Urinary bladder (tissue), 4 donors: Measurements from ENCODE around the gene C1orf21. TPM values are rescaled to one million over a fixed set of nuclear protein-coding genes. Genes with fewer than 3 reads are reported as not detected.
A peak's percentile ranks its signal among the peaks of the same experiment; 100 is the strongest.

Experiments used
- DNase-seq: peaks from one replicate; pipeline ENCODE4 v3.0.0-alpha.2; 2015; ENCODE audit errors: extremely low spot score
- H3K27ac ChIP-seq: one replicate; pipeline ENCODE4 v1.5.1; 2013; ENCODE audit warnings: low read depth, mild to moderate bottlenecking, moderate library complexity
- H3K36me3 ChIP-seq: one replicate; pipeline ENCODE4 v1.6.1; 2013; ENCODE audit warnings: mild to moderate bottlenecking, moderate library complexity; ENCODE audit not compliant: insufficient read depth
- H3K4me1 ChIP-seq: one replicate; pipeline ENCODE4 v1.6.1; 2013; ENCODE audit warnings: mild to moderate bottlenecking, moderate library complexity; ENCODE audit not compliant: insufficient read depth
- H3K4me3 ChIP-seq: one replicate; pipeline ENCODE4 v1.5.1; 2013; ENCODE audit warnings: low read depth, low read length
- WGBS: extraction: QIAGEN DNeasy Blood & Tissue Kit; methylation state at CpG from one replicate; pipeline ENCODE4 v1.1.7; 2013; 5-methylcytosine and 5-hydroxymethylcytosine counted together
- polyA plus RNA-seq: library from polyadenylated mRNA; stranded (reverse); fragments of 200-250 nt; gene quantifications from one replicate; pipeline ENCODE4 v1.2.3, GENCODE V29; 2013
- total RNA-seq: library from RNA; depleted of rRNA; stranded (reverse); fragments of >200 nt; gene quantifications from one replicate; pipeline ENCODE4 v1.2.3, GENCODE V29; 2014
- donor health status: healthy with polysubstance abuse.
- donor health status: healthy.

C1orf21 gene
- total and polyA plus RNA-seq, 2 donors: 67.3 to 100 TPM

DNA sequence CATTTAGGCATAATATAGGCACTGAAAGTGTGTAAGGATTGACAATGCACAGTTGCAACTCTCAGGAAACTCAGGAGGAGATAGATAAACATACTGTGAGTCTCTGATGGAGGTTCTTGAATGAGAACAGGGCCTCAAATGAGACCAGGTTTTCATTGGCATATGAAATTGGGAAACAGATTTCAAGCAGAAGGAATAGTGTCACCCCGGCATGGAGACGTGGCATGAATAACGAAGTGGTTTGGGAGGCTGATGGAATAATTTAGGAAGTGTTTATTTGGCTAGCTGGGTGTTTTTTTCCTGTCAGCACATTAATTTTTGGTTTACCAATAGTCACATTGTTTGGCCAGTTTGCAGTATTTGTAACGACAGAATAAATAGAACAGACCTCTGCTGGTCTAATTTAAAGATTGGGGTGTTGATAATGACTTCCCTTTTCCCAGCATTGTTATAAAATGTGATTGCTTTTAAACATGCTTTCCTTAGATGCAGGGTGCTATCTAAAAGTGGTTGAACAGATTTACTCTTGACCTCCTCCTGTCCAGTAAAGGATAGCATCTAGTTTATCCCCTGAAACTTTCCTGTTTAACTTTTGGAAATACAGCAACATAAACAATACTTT, 132.0 kb downstream of the C1orf21 start:
- Histone ChIP-seq H3K4me3 (no peak overlapping the region), H3K36me3 (no peaks in the 10 kb centered on the region), H3K4me1 (no peaks in the 10 kb centered on the region), H3K27ac (peak overlapping the region; percentile 23)
- no peak for DNase-seq
- WGBS: 59% methylated on average over 4 of the region's 4 CpGs

DNA sequence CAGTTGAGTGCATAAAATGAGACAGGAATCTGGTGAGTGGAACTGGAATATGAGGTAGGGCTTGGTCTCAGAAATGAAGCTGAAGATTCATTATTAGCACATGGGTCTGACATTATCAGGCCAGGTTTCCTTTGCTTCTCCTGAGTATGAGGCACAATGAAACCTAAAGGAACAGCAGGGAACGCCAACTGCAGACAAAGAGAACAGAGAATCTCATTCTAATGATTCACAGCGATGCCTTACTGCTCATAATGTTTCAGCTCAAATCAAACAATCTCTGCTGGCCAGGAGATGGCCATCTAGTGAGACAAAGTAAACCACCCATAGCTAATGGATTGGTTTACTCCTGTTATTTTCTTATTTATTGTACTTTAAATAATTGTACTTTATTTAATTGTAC, 133.5 kb downstream of the C1orf21 start:
- H3K27ac ChIP-seq: peak overlapping the region; percentile 10
- no peaks in the 10 kb centered on the region for H3K4me1 ChIP-seq
- 76% methylated on average over 2 of the region's 2 CpGs for WGBS
- DNase-seq: no peak
- H3K4me3 ChIP-seq: no peak overlapping the region
- no peaks in the 10 kb centered on the region for H3K36me3 ChIP-seq

DNA sequence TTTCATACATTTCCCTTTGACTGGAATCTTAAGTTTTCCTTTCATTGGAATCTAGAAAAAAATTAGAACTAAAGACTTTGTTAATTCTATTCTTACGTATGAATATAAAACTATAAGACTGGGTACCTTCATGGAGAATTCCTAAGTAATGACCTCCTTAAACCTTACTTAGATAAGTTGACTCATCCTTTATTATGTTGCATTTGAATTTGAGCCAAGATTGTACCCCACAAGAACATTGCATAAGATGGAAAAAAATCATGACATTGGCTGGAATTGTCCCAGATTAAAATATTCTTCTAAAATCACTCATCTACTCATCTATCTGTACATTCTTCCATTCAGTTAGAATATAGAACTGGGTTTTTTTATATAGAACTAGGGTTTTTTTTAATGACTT, 137.4 kb downstream of the C1orf21 start:
- Histone ChIP-seq H3K27ac (no peak overlapping the region), H3K36me3 (no peaks in the 10 kb centered on the region), H3K4me3 (no peak overlapping the region), H3K4me1 (no peaks in the 10 kb centered on the region)
- no peak for DNase-seq
- WGBS: 89% methylated on average over 1 of the region's 1 CpG

DNA sequence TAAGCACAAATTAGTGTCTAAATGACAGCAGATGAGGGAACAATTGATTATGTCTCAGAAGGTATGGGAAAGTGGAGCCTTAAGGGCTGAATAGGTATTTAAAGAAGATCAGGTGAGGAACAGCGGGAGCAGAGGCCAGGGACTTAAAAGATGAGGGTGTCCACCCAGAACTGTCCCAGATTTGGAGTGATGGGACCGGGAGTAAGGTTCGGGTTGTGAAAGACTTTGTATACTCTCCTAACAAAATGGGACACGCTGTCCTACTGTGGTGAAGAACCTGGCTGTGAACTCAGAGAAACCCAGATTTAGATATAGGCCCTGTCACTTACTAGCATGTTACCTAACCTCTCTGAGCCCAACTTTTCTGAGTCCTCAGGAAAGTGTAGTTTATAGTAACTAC, 140.6 kb downstream of the C1orf21 start:
- Histone ChIP-seq H3K27ac (no peak overlapping the region), H3K36me3 (peaks cover 2% of the 10 kb centered on the region), H3K4me1 (no peaks in the 10 kb centered on the region), H3K4me3 (no peak overlapping the region)
- 98% methylated on average over 4 of the region's 4 CpGs for WGBS
- no peak for DNase-seq

DNA sequence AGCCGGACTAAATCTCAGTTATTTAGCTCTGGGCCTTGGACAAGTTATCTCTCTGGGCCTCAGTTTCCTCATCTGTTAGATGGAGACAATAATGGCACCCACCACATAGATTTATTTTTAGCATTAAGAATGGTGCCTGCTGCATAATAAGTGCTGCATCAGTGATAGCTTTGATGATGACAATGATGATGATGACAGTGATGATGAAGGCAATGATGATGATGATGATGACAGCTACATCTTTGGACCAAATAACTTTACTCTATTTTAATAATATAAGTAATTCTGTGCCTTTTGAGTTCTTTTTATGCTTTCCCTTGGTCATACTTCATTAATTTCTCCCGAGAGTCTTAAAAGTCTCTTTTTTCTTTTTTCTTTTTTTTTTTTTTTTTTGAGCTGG, 143.4 kb downstream of the C1orf21 start:
- WGBS: over 99% methylated on average over 2 of the region's 2 CpGs

DNA sequence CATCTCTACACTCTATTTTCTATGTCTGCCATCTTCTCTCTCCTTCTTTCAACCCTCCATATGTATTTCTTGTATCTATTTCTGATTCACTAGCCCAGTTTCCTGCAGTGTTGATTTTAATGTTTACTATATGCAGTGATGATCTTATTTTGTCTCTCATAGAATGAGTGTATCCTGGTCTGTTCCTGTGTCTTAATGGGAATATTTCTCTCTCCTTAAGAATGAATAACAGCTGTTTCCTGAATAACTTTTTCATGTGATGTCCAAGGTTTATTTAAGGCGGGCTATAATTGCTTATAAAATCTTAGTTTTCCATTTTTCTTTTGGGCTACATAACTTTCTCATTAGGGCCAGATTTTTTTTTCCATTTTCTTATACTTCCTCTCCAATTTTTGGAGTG, 144.5 kb downstream of the C1orf21 start:
- DNase-seq: no peak
- no peaks in the 10 kb centered on the region for H3K4me1 ChIP-seq
- peak overlapping the region; percentile 23 for H3K27ac ChIP-seq

More for the DNA sequence above, 143.4 kb downstream of the C1orf21 start:
- Histone ChIP-seq H3K27ac (no peak overlapping the region), H3K36me3 (peaks cover 2% of the 10 kb centered on the region), H3K4me3 (no peak overlapping the region), H3K4me1 (no peaks in the 10 kb centered on the region)
- DNase-seq: no peak

DNA sequence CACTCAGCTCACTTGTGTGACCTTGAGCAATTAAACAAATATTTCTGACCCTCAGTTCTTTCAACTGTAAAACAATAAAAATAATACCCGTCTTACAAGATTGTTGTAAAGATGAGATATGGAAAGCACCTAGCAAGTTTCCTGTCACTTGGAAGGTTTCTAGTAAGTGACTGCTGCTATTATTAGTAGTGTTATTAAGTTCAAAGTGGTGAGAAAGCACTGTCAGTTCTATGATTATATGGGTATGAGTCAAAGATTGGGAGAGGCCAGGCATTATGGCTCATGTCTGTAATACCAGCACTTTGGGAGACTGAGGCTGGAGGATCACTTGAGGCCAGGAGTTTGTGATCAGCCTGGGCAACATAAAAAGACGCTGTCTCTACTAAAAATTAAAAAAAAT, 145.4 kb downstream of the C1orf21 start:
- no peaks in the 10 kb centered on the region for H3K4me1 ChIP-seq
- no peak overlapping the region for H3K27ac ChIP-seq
- H3K36me3 ChIP-seq: peaks cover 2% of the 10 kb centered on the region
- DNase-seq: no peak
- 69% methylated on average over 2 of the region's 2 CpGs for WGBS
- H3K4me3 ChIP-seq: no peak overlapping the region

More for the DNA sequence above, 144.5 kb downstream of the C1orf21 start:
- Histone ChIP-seq H3K4me3 (no peak overlapping the region), H3K36me3 (peaks cover 2% of the 10 kb centered on the region)
- 59% methylated on average over 1 of the region's 1 CpG for WGBS

DNA sequence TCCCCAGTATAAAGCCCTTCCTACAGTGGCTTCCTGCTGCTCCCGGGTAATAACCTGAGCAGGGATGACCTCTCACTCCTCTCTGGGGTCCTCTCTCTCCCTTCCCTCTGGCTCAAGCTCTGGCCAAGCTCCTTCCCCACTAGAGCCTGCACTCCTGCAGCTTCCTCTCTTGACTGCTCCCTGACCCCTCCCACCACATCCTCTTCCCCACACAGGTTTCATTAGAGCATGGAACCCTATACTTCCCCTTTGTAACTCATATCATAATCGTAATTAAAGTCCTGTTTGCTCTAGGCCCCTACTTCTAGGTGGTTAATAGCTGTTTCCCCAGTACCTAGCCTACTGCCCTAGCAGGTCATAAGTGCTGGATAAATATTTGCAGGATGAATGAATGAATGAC, 146.2 kb downstream of the C1orf21 start:
- Histone ChIP-seq H3K36me3 (peaks cover 2% of the 10 kb centered on the region), H3K27ac (no peak overlapping the region), H3K4me1 (no peaks in the 10 kb centered on the region), H3K4me3 (no peak overlapping the region)
- 83% methylated on average over 2 of the region's 2 CpGs for WGBS
- no peak for DNase-seq

DNA sequence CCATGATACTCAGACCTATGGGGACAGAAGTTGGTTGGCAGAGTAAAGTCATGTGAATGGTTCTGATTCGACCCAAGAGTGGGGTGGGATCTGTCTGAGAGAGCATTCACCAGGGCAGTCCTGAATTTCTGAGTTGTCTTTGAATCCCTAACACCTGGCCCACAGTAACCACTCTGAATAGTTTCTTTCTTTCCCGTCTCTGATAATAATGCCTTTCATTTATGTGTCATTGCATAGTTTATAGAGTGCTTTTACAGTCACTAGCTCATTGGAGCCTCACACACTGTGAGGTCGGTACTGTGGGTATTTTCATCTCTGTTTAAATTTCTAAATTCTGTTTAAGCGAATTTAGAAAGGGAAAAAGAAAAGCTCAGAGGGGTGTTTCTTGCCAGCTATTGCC, 147.1 kb downstream of the C1orf21 start:
- Histone ChIP-seq H3K4me1 (no peaks in the 10 kb centered on the region), H3K27ac (peak overlapping the region; percentile 71), H3K36me3 (peaks cover 2% of the 10 kb centered on the region), H3K4me3 (no peak overlapping the region)
- 49% methylated on average over 4 of the region's 4 CpGs for WGBS
- no peak for DNase-seq

DNA sequence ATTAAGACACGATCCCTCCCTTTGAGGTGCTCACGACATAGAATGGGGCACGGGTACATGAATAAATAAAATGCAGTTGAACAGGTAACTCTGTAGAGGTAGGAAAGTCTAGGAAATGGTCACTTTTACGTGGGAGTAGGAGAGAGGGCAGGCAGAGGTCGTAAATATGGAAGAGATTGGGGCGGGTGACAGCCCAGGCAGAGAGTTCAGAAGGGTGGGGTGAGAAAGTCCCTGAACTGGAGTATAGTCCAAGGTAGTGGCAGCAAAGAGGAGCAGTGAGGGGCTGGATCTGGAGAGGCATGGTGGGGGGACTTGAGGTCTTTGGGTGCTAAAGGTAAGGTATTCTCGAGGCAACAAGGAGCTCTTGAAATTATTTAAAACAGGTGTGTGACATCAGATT, 147.9 kb downstream of the C1orf21 start:
- H3K36me3 ChIP-seq: peaks cover under 1% of the 10 kb centered on the region
- H3K27ac ChIP-seq: no peak overlapping the region
- no peaks in the 10 kb centered on the region for H3K4me1 ChIP-seq
- no peak for DNase-seq
- WGBS: 75% methylated on average over 7 of the region's 7 CpGs
- no peak overlapping the region for H3K4me3 ChIP-seq

DNA sequence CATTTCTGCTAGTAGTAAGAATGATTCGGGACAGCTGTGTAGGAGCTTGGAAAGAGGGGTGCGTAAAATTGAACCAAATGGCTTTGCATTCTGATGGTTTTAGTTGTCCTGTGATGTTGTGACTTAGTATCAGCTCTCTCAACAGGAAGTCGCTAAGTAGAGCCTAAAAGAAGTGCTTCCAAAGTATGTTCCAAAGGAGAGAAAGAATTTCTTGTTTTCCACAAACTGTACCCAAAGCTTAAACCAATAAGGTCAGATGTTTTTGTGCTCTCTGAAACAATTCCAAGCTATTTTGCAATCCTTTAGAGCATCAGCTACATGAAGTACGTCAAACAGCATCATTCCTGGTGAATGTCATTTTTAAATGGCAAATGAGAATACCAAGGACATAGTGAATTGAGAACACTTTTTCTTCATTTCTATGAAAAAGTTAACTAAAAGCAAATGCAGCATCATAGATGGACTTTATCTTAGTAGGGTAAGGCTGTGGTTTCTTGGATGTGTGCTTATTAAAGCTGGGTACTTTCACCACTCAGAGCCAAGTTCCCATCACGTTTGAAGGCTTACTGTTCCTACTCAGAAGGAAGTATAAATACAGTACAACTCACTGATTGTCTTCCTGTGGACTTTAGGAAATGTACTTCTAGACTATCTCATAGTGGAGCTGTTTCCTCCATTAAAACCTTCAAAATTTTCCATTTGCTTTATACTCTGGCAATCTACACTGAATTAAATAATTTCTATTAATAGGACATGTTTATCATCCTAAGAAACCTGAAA, 148.6 kb downstream of the C1orf21 start:
- Histone ChIP-seq H3K36me3 (no peaks in the 10 kb centered on the region), H3K4me3 (no peak overlapping the region), H3K27ac (peak overlapping the region; percentile 59), H3K4me1 (no peaks in the 10 kb centered on the region)
- no peak for DNase-seq
- 46% methylated on average over 5 of the region's 5 CpGs for WGBS

DNA sequence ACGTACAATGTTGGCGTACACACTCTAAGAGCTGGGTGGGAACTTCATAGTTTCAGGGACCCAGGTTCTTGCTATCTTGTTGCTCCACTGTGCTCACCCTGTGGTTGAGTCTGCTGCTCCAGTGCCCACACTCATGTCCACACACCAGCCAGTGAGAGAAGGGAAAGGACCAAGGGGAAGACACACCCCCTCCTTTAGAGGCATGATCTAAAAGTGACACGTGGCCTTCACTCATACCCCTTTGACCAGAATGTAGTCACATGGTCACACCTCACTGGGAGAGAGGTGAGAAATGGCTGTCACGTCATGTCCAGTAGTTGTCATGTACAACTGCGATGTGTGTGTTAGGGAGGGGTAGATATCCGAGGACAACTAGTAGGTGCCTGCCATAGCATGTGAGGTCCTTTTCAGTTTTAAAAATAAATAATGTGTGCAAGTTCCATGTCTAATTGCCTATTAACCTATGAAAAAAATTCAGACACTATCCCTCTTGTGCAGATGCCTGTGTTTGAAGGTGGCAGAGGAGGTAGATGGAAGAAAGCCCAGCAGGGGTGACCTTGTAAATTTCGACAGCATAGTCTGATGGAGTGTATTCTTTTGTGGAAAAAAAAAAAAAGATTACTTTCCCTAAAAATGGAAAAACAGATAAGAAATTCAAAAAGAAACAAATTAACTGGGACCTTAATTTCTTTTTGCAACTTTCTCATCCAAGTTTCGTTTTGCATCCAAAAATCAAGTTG, 149.6 kb downstream of the C1orf21 start:
- H3K4me3 ChIP-seq: no peak overlapping the region
- H3K27ac ChIP-seq: no peak overlapping the region
- WGBS: 95% methylated on average over 8 of the region's 8 CpGs
- no peaks in the 10 kb centered on the region for H3K4me1 ChIP-seq
- H3K36me3 ChIP-seq: no peaks in the 10 kb centered on the region
- DNase-seq: no peak

DNA sequence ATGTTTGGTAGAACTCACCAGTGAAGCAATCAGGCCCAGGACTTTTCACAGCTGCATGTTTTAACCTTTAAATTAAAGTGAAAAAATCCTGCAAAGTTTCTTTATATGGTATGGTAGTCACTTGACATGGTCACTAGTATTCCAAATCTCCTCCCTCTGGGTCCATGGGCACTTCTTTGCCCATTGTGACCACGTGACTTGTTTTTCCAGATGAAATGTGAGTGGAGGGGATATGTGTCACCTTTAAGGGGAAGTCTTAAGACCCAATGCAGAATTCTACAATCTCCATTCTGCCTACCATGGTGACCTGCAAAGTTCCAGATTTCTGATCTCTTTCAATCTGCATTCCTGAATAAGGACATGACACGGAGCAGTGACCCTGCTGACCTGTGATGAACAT, 152.8 kb downstream of the C1orf21 start:
- no peak for DNase-seq
- 92% methylated on average over 2 of the region's 2 CpGs for WGBS
- Histone ChIP-seq H3K36me3 (no peaks in the 10 kb centered on the region), H3K27ac (no peak overlapping the region), H3K4me1 (no peaks in the 10 kb centered on the region), H3K4me3 (no peak overlapping the region)
